Measurements from ENCODE around the gene QRFP.

Gene QRFP

DNA sequence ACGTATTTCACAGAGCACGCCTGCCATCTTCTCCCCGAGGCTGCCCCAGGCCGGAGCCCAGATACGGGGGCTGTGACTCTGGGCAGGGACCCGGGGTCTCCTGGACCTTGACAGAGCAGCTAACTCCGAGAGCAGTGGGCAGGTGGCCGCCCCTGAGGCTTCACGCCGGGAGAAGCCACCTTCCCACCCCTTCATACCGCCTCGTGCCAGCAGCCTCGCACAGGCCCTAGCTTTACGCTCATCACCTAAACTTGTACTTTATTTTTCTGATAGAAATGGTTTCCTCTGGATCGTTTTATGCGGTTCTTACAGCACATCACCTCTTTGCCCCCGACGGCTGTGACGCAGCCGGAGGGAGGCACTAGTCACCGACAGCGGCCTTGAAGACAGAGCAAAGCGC lies 9.6 kb downstream of the QRFP start:
- Histone ChIP-seq H3K79me2 (ENCODE audit: insufficient read depth, low read length) (no peaks in the 10 kb centered on the region), H3K9me3 (ENCODE audit: insufficient read depth, low read length) (no peaks in the 10 kb centered on the region), H4K20me1 (ENCODE audit: low read depth, low read length) (no peaks in the 10 kb centered on the region), H3K9ac (ENCODE audit: low read length) (no peak overlapping the region), H3F3A (ENCODE audit: insufficient read depth) (no peaks in the 10 kb centered on the region), H3K4me2 (ENCODE audit: low read depth, low read length, poor library complexity, severe bottlenecking) (no peak overlapping the region), H2AFZ (ENCODE audit: low read depth, low read length, severe bottlenecking) (no peak overlapping the region), H3K9me2 (replicated peaks; ENCODE audit: insufficient read depth, low read length) (no peaks in the 10 kb centered on the region), H3K27ac (ENCODE audit: low read depth, low read length) (no peak overlapping the region), H3K4me3 (ENCODE audit: insufficient read depth, low read length, poor library complexity, severe bottlenecking) (no peak overlapping the region), H3K36me3 (ENCODE audit: low read length) (no peaks in the 10 kb centered on the region), H3K27me3 (ENCODE audit: low read length) (no peaks in the 10 kb centered on the region)
- no peak for TF ChIP-seq EZH2phosphoT487 (conservative IDR thresholded peaks at IDR 0.05; ENCODE audit: low read length)
- TF ChIP-seq, protein P1, sequence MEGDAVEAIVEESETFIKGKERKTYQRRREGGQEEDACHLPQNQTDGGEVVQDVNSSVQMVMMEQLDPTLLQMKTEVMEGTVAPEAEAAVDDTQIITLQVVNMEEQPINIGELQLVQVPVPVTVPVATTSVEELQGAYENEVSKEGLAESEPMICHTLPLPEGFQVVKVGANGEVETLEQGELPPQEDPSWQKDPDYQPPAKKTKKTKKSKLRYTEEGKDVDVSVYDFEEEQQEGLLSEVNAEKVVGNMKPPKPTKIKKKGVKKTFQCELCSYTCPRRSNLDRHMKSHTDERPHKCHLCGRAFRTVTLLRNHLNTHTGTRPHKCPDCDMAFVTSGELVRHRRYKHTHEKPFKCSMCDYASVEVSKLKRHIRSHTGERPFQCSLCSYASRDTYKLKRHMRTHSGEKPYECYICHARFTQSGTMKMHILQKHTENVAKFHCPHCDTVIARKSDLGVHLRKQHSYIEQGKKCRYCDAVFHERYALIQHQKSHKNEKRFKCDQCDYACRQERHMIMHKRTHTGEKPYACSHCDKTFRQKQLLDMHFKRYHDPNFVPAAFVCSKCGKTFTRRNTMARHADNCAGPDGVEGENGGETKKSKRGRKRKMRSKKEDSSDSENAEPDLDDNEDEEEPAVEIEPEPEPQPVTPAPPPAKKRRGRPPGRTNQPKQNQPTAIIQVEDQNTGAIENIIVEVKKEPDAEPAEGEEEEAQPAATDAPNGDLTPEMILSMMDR (IDR thresholded peaks at IDR 0.05; ENCODE audit: insufficient read depth, low read length, poor library complexity, severe bottlenecking), result no peak

DNA sequence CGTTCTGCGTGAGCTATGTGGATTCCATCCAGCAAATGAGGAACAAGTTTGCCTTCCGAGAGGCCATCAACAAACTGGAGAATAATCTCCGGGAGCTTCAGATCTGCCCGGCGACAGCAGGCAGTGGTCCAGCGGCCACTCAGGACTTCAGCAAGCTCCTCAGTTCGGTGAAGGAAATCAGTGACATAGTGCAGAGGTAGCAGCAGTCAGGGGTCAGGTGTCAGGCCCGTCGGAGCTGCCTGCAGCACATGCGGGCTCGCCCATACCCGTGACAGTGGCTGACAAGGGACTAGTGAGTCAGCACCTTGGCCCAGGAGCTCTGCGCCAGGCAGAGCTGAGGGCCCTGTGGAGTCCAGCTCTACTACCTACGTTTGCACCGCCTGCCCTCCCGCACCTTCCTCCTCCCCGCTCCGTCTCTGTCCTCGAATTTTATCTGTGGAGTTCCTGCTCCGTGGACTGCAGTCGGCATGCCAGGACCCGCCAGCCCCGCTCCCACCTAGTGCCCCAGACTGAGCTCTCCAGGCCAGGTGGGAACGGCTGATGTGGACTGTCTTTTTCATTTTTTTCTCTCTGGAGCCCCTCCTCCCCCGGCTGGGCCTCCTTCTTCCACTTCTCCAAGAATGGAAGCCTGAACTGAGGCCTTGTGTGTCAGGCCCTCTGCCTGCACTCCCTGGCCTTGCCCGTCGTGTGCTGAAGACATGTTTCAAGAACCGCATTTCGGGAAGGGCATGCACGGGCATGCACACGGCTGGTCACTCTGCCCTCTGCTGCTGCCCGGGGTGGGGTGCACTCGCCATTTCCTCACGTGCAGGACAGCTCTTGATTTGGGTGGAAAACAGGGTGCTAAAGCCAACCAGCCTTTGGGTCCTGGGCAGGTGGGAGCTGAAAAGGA lies 10.9 kb downstream of the QRFP start:
- Histone ChIP-seq H3K79me2 (ENCODE audit: insufficient read depth, low read length) (no peaks in the 10 kb centered on the region), H3K4me3 (ENCODE audit: insufficient read depth, low read length, poor library complexity, severe bottlenecking) (no peak overlapping the region), H3K36me3 (ENCODE audit: low read length) (no peaks in the 10 kb centered on the region), H3K9me3 (ENCODE audit: insufficient read depth, low read length) (no peaks in the 10 kb centered on the region), H4K20me1 (ENCODE audit: low read depth, low read length) (no peaks in the 10 kb centered on the region), H2AFZ (ENCODE audit: low read depth, low read length, severe bottlenecking) (no peak overlapping the region), H3K27me3 (ENCODE audit: low read length) (no peaks in the 10 kb centered on the region), H3K9ac (ENCODE audit: low read length) (no peak overlapping the region), H3F3A (ENCODE audit: insufficient read depth) (no peaks in the 10 kb centered on the region), H3K27ac (ENCODE audit: low read depth, low read length) (no peak overlapping the region), H3K4me2 (ENCODE audit: low read depth, low read length, poor library complexity, severe bottlenecking) (no peak overlapping the region), H3K9me2 (replicated peaks; ENCODE audit: insufficient read depth, low read length) (no peaks in the 10 kb centered on the region)
- TF ChIP-seq, protein P1 (IDR thresholded peaks at IDR 0.05; ENCODE audit: insufficient read depth, low read length, poor library complexity, severe bottlenecking), result no peak
- TF ChIP-seq EZH2phosphoT487 (conservative IDR thresholded peaks at IDR 0.05; ENCODE audit: low read length), result no peak

DNA sequence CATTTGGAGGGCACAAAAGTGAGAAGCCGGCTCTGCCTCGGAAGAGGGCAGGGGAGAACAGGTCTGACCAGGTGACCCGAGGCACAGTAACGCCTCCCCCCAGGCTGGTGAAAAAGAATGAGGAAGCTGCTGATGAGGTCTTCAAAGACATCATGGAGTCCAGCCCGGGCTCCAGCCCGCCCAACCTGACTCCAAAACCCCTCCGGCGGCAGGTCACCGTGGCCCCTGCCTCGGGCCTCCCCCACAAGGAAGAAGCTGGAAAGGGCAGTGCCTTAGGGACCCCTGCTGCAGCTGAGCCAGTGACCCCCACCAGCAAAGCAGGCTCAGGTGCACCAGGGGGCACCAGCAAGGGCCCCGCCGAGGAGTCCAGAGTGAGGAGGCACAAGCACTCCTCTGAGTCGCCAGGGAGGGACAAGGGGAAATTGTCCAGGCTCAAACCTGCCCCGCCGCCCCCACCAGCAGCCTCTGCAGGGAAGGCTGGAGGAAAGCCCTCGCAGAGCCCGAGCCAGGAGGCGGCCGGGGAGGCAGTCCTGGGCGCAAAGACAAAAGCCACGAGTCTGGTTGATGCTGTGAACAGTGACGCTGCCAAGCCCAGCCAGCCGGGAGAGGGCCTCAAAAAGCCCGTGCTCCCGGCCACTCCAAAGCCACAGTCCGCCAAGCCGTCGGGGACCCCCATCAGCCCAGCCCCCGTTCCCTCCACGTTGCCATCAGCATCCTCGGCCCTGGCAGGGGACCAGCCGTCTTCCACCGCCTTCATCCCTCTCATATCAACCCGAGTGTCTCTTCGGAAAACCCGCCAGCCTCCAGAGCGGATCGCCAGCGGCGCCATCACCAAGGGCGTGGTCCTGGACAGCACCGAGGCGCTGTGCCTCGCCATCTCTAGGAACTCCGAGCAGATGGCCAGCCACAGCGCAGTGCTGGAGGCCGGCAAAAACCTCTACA lies 11.8 kb downstream of the QRFP start:
- no peak overlapping the region for H3K27ac ChIP-seq (ENCODE audit: low read depth, low read length)
- no peaks in the 10 kb centered on the region for H3K9me3 ChIP-seq (ENCODE audit: insufficient read depth, low read length)
- H3K27me3 ChIP-seq (ENCODE audit: low read length), result no peaks in the 10 kb centered on the region
- no peak for TF ChIP-seq EZH2phosphoT487 (conservative IDR thresholded peaks at IDR 0.05; ENCODE audit: low read length)
- TF ChIP-seq, protein P1 (IDR thresholded peaks at IDR 0.05; ENCODE audit: insufficient read depth, low read length, poor library complexity, severe bottlenecking), result no peak
- no peak overlapping the region for H3K9ac ChIP-seq (ENCODE audit: low read length)
- H3K9me2 ChIP-seq (replicated peaks; ENCODE audit: insufficient read depth, low read length), result no peaks in the 10 kb centered on the region
- no peak overlapping the region for H3K4me3 ChIP-seq (ENCODE audit: insufficient read depth, low read length, poor library complexity, severe bottlenecking)
- no peaks in the 10 kb centered on the region for H4K20me1 ChIP-seq (ENCODE audit: low read depth, low read length)
- H3F3A ChIP-seq (ENCODE audit: insufficient read depth), result no peaks in the 10 kb centered on the region
- no peaks in the 10 kb centered on the region for H3K79me2 ChIP-seq (ENCODE audit: insufficient read depth, low read length)
- H3K36me3 ChIP-seq (ENCODE audit: low read length), result no peaks in the 10 kb centered on the region
- H3K4me2 ChIP-seq (ENCODE audit: low read depth, low read length, poor library complexity, severe bottlenecking), result no peak overlapping the region
- no peak overlapping the region for H2AFZ ChIP-seq (ENCODE audit: low read depth, low read length, severe bottlenecking)

Data from SU-DHL-6 (cell line).